ENCODE results near the gene TTF1.

TTF1 gene

DNA sequence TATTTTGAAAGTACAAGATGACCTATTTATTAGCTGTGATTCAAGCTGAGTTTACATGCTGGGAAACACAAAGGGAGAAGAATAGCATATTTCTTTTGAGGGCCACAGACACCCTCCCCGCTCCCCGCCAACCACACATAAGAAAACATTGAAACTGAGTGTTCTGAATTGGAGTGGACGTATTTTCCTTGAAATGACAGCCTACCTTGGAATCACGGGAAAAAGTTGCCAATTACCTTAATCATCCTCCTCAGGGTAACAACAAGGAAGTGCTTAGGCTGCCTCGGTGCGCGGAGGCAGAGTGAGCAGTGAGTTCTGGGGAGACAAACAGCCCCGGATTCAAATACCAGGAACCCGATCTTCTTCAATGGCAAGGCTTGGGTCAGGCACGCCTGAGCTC lies 34.8 kb upstream of the TTF1 start:
- DNase-seq (ENCODE audit: insufficient read length, low spot score) (no peak), FAIRE-seq (no peak)
- TF ChIP-seq, protein P1, sequence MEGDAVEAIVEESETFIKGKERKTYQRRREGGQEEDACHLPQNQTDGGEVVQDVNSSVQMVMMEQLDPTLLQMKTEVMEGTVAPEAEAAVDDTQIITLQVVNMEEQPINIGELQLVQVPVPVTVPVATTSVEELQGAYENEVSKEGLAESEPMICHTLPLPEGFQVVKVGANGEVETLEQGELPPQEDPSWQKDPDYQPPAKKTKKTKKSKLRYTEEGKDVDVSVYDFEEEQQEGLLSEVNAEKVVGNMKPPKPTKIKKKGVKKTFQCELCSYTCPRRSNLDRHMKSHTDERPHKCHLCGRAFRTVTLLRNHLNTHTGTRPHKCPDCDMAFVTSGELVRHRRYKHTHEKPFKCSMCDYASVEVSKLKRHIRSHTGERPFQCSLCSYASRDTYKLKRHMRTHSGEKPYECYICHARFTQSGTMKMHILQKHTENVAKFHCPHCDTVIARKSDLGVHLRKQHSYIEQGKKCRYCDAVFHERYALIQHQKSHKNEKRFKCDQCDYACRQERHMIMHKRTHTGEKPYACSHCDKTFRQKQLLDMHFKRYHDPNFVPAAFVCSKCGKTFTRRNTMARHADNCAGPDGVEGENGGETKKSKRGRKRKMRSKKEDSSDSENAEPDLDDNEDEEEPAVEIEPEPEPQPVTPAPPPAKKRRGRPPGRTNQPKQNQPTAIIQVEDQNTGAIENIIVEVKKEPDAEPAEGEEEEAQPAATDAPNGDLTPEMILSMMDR (IDR thresholded peaks at IDR 0.05; ENCODE audit: insufficient read depth, missing control alignments): no peak

- TF ChIP-seq, protein P1 (IDR thresholded peaks at IDR 0.05; ENCODE audit: insufficient read depth, missing control alignments): no peak
- no peak for FAIRE-seq
Observed at GRCh38 chr9:132440735-132441134, 34.1 kb upstream of the TTF1 start.

DNA sequence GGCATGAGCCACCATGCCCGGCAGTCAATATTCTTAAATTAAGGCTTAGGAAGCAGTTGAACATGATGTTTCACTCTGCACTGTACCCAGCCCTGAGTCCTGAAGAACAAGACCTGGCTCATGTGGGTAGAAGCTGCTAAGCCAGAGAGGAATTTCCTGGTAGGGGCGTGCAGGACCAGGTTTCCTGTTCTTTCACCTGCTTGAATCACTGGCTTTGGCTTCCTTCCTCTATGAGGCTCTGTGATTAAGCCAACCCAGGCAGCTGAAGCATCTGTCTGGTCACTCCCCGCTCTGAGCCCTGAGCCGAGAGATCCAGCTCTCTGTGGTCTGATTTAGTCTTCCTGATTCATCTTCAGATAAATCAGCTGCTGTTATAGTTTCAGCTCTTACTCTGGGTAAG lies 32.5 kb upstream of the TTF1 start:
- DNase-seq (ENCODE audit: insufficient read length, low spot score) (no peak), FAIRE-seq (no peak)
- TF ChIP-seq, protein P1 (IDR thresholded peaks at IDR 0.05; ENCODE audit: insufficient read depth, missing control alignments): no peak

More at GRCh38 chr9:132440735-132441134, 34.1 kb upstream of the TTF1 start:
- DNase-seq (ENCODE audit: insufficient read length, low spot score): no peak

DNA sequence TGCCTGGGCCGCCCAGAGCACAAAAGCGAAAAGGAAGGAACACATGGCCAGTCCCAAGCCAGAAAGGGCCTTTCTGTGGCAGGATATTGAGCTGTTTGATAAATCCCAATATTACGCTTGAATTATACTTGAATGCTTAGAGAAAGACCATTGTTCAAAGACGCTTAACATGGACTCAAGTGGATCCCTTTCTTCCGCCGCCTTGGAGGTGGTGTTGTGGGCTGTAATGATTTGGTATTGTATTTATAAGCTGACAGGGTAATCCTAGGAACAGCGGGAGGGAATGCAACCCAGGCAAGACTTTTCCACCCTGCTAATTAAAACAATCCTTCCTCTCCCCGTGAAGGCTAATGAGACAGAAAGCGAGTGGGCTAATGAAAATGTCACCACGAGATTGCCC lies 28.2 kb upstream of the TTF1 start:
- FAIRE-seq: no peak
- TF ChIP-seq, protein P1 (IDR thresholded peaks at IDR 0.05; ENCODE audit: insufficient read depth, missing control alignments): no peak
- no peak for DNase-seq (ENCODE audit: insufficient read length, low spot score)

DNA sequence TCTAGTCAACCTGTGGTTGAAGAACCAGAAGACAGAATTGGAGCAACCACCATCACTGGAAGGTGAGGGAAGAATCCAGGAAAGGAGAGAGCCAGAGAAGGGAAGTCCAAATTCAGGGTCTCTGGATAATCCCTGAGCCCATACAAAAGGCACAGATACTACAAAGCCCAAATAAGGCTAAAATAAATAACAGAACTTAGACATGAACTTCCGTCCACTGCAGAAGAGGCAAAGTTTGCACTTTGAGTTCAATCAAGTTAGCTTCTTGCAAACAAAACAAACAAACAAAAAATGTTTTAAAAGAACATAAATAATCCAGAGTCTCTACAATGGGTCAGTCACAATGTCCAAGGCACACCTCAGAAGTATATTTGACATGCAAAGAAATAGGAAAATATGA lies 24.4 kb upstream of the TTF1 start:
- TF ChIP-seq, protein P1 (IDR thresholded peaks at IDR 0.05; ENCODE audit: insufficient read depth, missing control alignments): no peak
- no peak for FAIRE-seq
- no peak for DNase-seq (ENCODE audit: insufficient read length, low spot score)

DNA sequence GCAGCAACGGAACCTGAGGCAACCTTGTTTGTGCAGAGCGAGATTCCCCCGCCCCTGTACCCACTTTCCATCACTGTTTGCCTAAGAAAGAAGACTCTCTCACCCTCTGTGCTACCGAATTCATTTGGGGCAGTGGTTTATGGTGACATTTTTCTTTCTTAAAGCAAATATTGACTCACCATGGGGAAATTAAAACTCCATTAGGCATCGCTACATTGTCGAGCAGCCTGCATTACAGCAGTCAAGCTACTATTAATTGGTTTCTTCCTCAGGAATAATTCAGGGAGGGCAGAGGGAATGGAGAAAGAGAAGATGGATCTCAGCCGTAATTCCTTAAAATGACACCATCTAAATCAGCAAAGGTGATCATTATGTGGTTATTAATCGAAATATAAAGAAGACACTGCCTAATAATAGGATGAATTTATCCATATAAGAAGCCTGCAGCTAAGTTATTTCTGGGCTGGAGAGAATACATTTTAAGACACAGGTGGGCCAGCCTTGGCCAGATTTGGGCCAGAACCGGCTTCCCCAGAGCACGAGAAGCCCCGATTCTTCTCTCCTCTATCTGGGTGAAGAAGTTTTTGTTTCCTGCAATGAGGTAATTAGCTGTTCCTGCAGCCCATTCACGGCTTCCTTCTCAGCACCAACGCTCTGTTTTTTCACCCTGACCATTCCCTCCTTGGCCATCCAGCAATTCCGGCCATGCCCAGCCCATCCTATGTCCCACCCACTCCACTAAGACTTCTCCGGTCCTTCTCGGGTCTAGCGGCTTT lies 20.2 kb upstream of the TTF1 start:
- TF ChIP-seq, protein P1 (IDR thresholded peaks at IDR 0.05; ENCODE audit: insufficient read depth, missing control alignments): no peak
- FAIRE-seq (no peak), DNase-seq (ENCODE audit: insufficient read length, low spot score) (no peak)

DNA sequence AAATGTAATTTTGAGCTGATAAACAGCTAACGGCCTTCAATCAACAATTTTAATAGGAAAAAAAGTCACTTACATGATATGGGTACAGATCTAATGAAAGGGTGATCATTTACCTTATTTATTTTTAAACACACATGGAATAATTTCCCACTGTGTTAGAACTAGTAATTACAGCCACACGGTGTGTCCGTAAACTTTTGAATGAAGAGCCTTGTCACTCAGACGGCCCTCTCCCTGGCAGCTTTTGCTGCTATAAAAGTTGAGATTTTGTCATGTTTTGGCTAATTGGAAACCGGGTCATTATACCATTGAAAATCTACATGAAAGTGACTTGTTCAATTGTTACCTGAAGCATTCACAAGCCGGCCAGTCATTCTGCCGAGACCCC lies 19.0 kb upstream of the TTF1 start:
- TF ChIP-seq, protein P1 (IDR thresholded peaks at IDR 0.05; ENCODE audit: insufficient read depth, missing control alignments): no peak
- FAIRE-seq: no peak

More for the DNA sequence above, 19.0 kb upstream of the TTF1 start:
- no peak for DNase-seq (ENCODE audit: insufficient read length, low spot score)
